Central memory CD8-positive, alpha-beta T cell (primary cell): ENCODE data around the gene URM1.

Experiments
- ATAC-seq: fragments of 150-1000 bp; cut with Tn5 transposase; replicated peaks from 2 replicates; pipeline ENCODE4 v1.10.0; 2022; ENCODE audit warnings: mild to moderate bottlenecking, moderate FRiP score, moderate number of reproducible peaks; ENCODE audit not compliant: poor library complexity, severe bottlenecking; ENCODE audit errors: extremely low read depth
- DNase-seq, 2 donors: peaks; one replicate each; pipeline ENCODE4 v3.0.0; 2021; ENCODE audit warnings: low spot score in 2 of 2
- H3K27ac Mint-ChIP-seq: one replicate; pipeline ENCODE4 v1.8.0; 2022; ENCODE audit warnings: low read depth, mild to moderate bottlenecking, moderate library complexity, mixed read lengths
- H3K27me3 Mint-ChIP-seq: one replicate; pipeline ENCODE4 v1.8.0; 2022; ENCODE audit warnings: mixed read lengths
- H3K36me3 Mint-ChIP-seq: one replicate; pipeline ENCODE4 v1.8.0; 2022; ENCODE audit warnings: mild to moderate bottlenecking, moderate library complexity, mixed read lengths; ENCODE audit not compliant: insufficient read depth
- H3K4me1 Mint-ChIP-seq: one replicate; pipeline ENCODE4 v1.8.0; 2022; ENCODE audit warnings: mixed read lengths
- H3K4me3 Mint-ChIP-seq: one replicate; pipeline ENCODE4 v1.8.0; 2022; ENCODE audit warnings: mild to moderate bottlenecking, moderate library complexity, mixed read lengths
- H3K9me3 Mint-ChIP-seq: one replicate; pipeline ENCODE4 v1.8.0; 2022; ENCODE audit warnings: mixed read lengths

URM1 gene

GRCh38 chr9:128383007-128383753 is 12.0 kb downstream of the URM1 start:
- no peaks in the 10 kb centered on the region for H3K9me3 Mint-ChIP-seq
- H3K4me3 Mint-ChIP-seq = no peak overlapping the region
- ATAC-seq (no peak), DNase-seq (no peak)
- H3K27ac Mint-ChIP-seq = no peak overlapping the region
- peaks cover 27% of the 10 kb centered on the region for H3K36me3 Mint-ChIP-seq
- no peaks in the 10 kb centered on the region for H3K27me3 Mint-ChIP-seq
- peaks cover 6% of the 10 kb centered on the region for H3K4me1 Mint-ChIP-seq

DNA sequence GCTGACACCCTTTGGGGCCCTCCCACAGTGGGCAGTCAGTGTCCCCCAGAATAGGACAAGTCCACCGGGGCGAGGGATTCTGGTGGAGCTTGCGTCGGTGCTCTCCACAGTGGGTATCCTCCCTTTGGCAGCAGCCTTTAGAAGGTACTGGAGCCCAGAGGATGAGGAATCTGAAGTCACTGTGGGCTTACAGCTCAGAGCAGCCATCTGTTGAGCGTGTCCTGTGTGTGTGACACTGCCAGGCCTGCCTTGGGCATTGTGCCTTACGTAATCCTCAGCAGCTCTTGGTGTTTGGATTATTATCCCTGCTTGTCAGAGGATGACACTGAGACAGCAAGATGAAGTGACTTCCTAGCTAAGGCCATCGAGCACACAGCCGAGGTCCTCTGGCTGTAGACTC is 12.6 kb downstream of the URM1 start:
- Mint-ChIP-seq H3K27ac (no peak overlapping the region), H3K36me3 (peaks cover 23% of the 10 kb centered on the region), H3K9me3 (no peaks in the 10 kb centered on the region), H3K4me3 (no peak overlapping the region), H3K4me1 (peaks cover 6% of the 10 kb centered on the region), H3K27me3 (no peaks in the 10 kb centered on the region)
- DNase-seq (no peak), ATAC-seq (no peak)

DNA sequence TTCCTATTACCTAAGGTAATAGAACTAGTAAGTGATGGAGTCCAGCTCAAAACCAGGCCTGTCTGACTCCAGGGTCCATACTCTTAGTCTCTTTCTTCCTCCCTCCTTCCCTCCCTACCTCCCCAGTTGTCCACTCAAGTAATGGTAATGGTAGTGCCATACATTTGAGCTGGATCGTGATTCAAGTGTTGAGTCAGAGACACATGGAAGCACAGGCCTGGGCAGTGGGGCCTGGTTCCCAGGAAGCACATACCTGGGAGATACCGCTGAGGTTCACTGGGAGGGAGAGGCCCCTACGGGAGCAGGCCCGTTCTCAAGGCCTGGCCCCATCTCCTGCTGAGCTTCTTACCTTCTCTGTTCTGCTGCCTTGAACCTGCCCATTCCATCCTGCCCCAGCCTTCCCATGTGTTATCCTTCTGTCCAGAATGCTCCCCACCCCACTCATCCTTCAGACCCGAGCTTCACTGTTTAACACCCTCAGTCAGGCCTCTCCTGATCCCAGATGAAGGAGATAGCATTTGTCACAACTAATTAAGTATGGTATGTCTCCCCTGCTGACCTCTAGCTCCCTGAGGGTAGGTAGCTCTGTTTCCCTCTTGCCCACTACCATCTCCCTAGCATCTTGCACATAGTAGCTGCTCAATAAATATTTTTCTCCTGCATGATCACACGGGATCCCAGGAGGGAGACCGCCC is 13.8 kb downstream of the URM1 start:
- no peak overlapping the region for H3K27ac Mint-ChIP-seq
- DNase-seq (no peak), ATAC-seq (no peak)
- H3K9me3 Mint-ChIP-seq = no peaks in the 10 kb centered on the region
- no peaks in the 10 kb centered on the region for H3K27me3 Mint-ChIP-seq
- H3K4me3 Mint-ChIP-seq = no peak overlapping the region
- H3K4me1 Mint-ChIP-seq = peaks cover 6% of the 10 kb centered on the region
- H3K36me3 Mint-ChIP-seq = peaks cover 15% of the 10 kb centered on the region

DNA sequence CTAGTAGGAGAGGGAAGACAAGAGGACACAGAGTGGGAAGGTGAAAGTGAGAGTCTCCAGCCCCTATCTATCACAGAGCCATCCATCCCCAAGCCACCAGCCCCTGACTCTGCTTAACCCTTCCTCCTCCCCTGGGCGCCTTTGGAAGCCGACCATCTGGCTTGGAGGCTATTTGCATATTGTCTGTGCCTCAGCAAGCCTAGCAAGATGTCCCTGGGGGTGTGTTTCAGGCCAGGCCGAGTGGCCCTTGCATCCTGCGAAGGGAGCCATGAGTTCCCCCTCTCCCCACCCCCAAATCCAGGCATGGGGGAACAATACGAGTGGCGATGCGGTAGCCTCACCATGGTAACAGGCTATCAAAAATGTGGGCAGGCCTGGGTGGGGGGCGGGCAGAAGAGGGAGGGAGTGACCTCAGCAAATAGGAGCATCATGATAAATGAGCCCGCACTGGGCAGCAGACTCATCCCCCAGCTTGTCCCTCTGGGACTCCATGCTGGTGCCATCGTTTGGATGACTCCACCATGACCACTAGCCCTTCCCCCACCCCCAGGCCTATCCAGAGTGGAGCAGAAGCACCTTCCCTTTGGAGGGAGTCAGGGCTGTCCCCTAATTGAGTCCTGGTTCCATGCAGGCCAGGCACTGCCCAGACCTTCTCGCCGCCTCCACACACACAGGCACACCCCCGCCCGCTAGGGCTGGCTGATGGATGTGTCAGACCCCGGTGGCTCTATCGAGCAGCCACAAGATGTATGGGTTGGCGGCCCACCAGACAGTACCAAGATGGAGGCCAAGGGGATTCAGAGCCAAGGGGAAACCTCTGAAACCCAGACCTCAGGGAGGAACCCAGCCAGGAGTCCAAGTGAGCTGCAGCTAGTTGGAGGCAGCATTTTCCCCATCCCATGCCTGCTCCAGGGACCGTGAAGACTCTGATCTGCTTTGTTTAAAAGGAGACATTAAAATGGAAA is 14.6 kb downstream of the URM1 start:
- Mint-ChIP-seq H3K27ac (no peak overlapping the region), H3K4me3 (no peak overlapping the region), H3K27me3 (no peaks in the 10 kb centered on the region), H3K4me1 (peaks cover 6% of the 10 kb centered on the region), H3K36me3 (peaks cover 15% of the 10 kb centered on the region), H3K9me3 (no peaks in the 10 kb centered on the region)
- ATAC-seq (no peak), DNase-seq (no peak)

GRCh38 chr9:128388150-128388549 is 17.0 kb downstream of the URM1 start:
- Mint-ChIP-seq H3K36me3 (peaks cover 8% of the 10 kb centered on the region), H3K4me3 (no peak overlapping the region), H3K27me3 (no peaks in the 10 kb centered on the region), H3K4me1 (peaks cover 4% of the 10 kb centered on the region), H3K9me3 (no peaks in the 10 kb centered on the region), H3K27ac (no peak overlapping the region)
- DNase-seq (no peak), ATAC-seq (no peak)

GRCh38 chr9:128389395-128390149 is 18.4 kb downstream of the URM1 start:
- Mint-ChIP-seq H3K9me3 (no peaks in the 10 kb centered on the region), H3K36me3 (peaks cover 11% of the 10 kb centered on the region), H3K27me3 (no peaks in the 10 kb centered on the region), H3K4me1 (no peaks in the 10 kb centered on the region), H3K4me3 (no peak overlapping the region), H3K27ac (no peak overlapping the region)
- DNase-seq (no peak), ATAC-seq (no peak)

- H3K4me3 Mint-ChIP-seq = no peak overlapping the region
- ATAC-seq (no peak), DNase-seq (no peak)
- no peaks in the 10 kb centered on the region for H3K27me3 Mint-ChIP-seq
- no peaks in the 10 kb centered on the region for H3K9me3 Mint-ChIP-seq
- peaks cover 11% of the 10 kb centered on the region for H3K36me3 Mint-ChIP-seq
- H3K4me1 Mint-ChIP-seq = no peaks in the 10 kb centered on the region
- no peak overlapping the region for H3K27ac Mint-ChIP-seq
These were observed 19.1 kb downstream of the URM1 start for GRCh38 chr9:128390150-128390812.

- H3K36me3 Mint-ChIP-seq = peaks cover 11% of the 10 kb centered on the region
- H3K27me3 Mint-ChIP-seq = no peaks in the 10 kb centered on the region
- no peak for DNase-seq
- H3K27ac Mint-ChIP-seq = no peak overlapping the region
- no peak overlapping the region for H3K4me3 Mint-ChIP-seq
- no peaks in the 10 kb centered on the region for H3K4me1 Mint-ChIP-seq
- ATAC-seq = no peak
- no peaks in the 10 kb centered on the region for H3K9me3 Mint-ChIP-seq
These were observed 19.9 kb downstream of the URM1 start for GRCh38 chr9:128390813-128391711.

- no peaks in the 10 kb centered on the region for H3K9me3 Mint-ChIP-seq
- DNase-seq = no peak
- ATAC-seq = no peak
- H3K36me3 Mint-ChIP-seq = peaks cover 13% of the 10 kb centered on the region
- no peaks in the 10 kb centered on the region for H3K4me1 Mint-ChIP-seq
- H3K4me3 Mint-ChIP-seq = no peak overlapping the region
- H3K27ac Mint-ChIP-seq = no peak overlapping the region
- H3K27me3 Mint-ChIP-seq = no peaks in the 10 kb centered on the region
These were observed 20.8 kb downstream of the URM1 start for GRCh38 chr9:128391956-128392301.

DNA sequence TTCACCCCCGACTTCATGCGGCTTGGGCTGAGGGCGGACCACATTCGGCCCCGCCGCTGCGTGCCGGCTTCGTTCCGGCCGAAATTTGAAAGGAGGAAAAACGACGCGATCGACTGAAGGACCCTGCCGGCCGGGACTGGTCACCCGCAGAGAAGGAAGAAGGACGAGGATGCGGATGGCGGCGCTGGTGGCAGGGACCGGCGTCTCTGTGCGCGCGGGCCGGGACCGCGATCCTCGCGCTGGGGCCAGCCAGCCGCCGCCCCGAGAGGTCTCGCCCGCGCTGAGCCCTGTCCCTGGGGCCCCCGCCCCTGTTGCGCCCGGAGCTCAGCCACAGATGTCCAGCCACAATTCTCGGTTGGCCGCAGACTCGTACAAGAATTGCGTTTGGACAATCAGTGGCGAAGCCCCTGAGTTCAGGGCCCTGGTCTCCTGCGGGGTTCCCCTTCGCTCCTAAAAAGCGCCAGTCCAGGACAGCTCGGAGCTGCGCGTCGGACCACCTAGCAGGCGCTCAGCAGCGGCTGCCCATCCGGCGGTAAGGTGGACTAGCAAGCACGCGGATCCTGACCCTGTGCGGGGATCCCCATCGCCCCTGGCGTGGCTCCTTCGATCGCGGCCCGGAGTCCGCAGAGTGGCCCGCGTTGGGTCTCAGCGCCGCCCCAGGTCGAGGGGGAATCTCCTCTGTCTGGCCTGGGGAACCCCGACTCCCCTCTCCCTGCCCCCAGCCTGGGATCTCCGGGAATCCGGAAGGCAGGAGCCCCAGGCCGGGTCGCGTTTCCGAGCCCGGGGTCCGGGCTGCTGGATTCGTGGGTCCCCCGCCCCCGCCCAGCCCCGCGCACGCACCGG is 21.3 kb downstream of the URM1 start:
- H3K36me3 Mint-ChIP-seq = peaks cover 13% of the 10 kb centered on the region
- H3K4me3 Mint-ChIP-seq = no peak overlapping the region
- no peaks in the 10 kb centered on the region for H3K4me1 Mint-ChIP-seq
- no peaks in the 10 kb centered on the region for H3K27me3 Mint-ChIP-seq
- DNase-seq (no peak), ATAC-seq (no peak)
- no peak overlapping the region for H3K27ac Mint-ChIP-seq
- H3K9me3 Mint-ChIP-seq = no peaks in the 10 kb centered on the region
